ENCODE measurements around the gene TH. TPM values are rescaled to one million over a fixed set of nuclear protein-coding genes. Genes with fewer than 3 reads are reported as not detected.
A peak's percentile ranks its signal among the peaks of the same experiment; 100 is the strongest.

Gene TH
- total RNA-seq, 5 donors from 2014 or later (not counting 1 experiment from before 2014, with no cell fraction given) = not detected

DNA sequence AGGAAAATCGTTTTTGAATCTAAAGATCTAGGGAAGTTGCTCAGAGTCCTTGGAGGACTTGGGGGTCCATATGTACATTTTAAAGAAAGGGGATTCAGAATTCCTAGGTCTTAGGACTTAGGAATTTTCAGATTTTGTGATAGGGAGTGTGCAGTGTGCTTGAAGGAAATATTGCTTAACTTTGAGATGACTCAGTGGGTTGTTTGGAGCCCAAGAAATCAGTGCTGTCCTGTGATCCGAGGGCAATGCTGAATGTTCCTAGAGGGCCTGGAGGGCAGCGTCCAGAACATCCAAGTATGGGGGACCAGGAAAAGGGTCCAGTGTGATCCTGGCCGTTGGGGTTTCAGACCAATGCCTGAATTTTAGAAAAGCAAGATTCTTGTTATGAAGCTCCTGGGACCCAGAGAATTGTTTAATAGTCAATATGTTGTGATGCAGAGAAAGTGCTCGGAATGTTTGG lies 29.3 kb downstream of the TH start:
- peaks cover 43 to 64% of the 10 kb centered on the region in 2 donors for H3K27me3 Mint-ChIP-seq
- DNase-seq = no peak
- POLR2A ChIA-PET = no interaction called here

DNA sequence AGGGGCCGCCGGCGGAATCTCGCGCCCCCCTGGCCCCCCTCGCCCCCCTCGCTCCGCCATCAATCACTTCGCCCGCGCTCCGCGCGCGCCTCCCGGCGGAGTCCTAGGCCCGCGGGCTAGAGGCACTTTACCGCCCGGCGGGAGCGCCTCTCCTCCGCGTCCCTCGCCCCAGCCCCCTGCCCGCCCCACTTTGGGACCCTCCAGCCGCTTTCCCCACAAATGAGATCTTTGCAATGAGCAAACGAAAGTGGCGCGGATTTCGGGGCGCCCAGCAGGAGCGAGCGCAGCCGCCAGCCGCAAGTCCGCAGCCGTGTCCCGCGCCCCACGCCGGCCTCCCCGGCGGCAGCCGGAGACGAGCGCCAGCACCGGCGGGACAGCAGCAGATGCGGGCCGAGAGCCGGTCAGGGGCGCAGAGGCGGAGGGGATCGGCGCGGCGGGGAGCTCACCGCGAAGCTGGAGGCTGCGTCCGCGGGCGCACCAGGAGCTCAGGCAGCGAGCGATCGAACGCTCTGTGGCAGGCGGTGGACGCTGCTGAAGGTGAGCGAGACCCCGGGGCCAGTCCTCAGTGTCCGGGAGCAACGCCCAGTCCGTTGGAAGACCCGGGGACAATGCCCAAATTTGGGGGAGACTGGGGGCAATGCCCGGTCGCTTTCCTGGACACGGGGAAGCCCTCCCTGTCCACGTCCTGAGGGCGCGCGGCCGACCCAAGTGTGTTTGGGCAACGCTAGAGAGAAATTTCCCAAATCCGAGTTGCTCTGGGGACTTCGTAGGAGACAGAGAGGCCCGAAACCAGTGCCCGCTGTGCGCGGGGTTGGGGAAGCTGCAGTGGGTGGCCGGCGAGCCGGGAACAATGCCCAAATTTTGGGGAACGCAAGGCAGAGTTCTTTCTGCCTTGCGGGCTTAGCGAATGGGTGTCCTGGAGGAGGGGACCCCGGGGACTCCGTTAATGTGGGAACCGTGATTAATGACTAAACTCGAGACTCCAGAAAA lies 30.9 kb downstream of the TH start:
- Mint-ChIP-seq H3K4me1 (peaks cover 0 to 22% (median 10%) of the 10 kb centered on the region in 3 donors), H3K9me3 (no peaks in the 10 kb centered on the region), H3K27ac (no peak overlapping the region), H3K4me3 (peak overlapping the region in 1 of 3 donors; percentile 34), H3K27me3 (peaks cover 42 to 61% of the 10 kb centered on the region in 2 donors), H3K36me3 (no peaks in the 10 kb centered on the region)
- Histone ChIP-seq H3K36me3 (ENCODE audit: control insufficient read depth in 2 of 2, extremely low read depth in 1 of 2, insufficient read depth in 1 of 2, low read length in 1 of 2) (no peaks in the 10 kb centered on the region), H3K4me3 (ENCODE audit: control insufficient read depth in 1 of 2, extremely low read depth in 1 of 2, low read length in 1 of 2) (no peak overlapping the region), H3K27ac (ENCODE audit: low read length) (no peak overlapping the region), H3K9me3 (no peaks in the 10 kb centered on the region), H3K27me3 (replicated peaks in 1 of 2; ENCODE audit: control insufficient read depth in 2 of 2, extremely low read depth in 1 of 2, insufficient read depth in 2 of 2, low read length in 1 of 2) (peaks cover 6 to 79% of the 10 kb centered on the region in 2 experiments), H3K4me1 (ENCODE audit: control insufficient read depth in 1 of 2, extremely low read depth in 1 of 2, insufficient read depth in 2 of 2, low read length in 2 of 2) (peaks cover 3 to 28% of the 10 kb centered on the region in 2 experiments)
- ATAC-seq (replicated peaks in 1 of 4) = no peak
- 6% methylated on average over 87 of the region's 102 CpGs for WGBS (ENCODE audit: insufficient coverage)
- DNase-seq = no peak
- ChIA-PET POLR2A (no interaction called here), CTCF (interaction anchor here in 1 of 2 donors (0.9 to 1.3 kb wide), 2 partner anchors 11 to 232 kb away, joined by 4 to 5 read pairs; no protein-coding TSS in a partner anchor)

More for the DNA sequence above, 29.3 kb downstream of the TH start:
- no peaks in the 10 kb centered on the region for H3K36me3 Mint-ChIP-seq
- H3K4me1 Mint-ChIP-seq = peaks cover 0 to 22% (median 10%) of the 10 kb centered on the region in 3 donors
- peaks cover 6 to 79% of the 10 kb centered on the region in 2 experiments for H3K27me3 ChIP-seq (replicated peaks in 1 of 2; ENCODE audit: control insufficient read depth in 2 of 2, extremely low read depth in 1 of 2, insufficient read depth in 2 of 2, low read length in 1 of 2)
- CTCF ChIA-PET = interaction anchor here in 1 of 2 donors (1.3 kb wide), 1 partner anchor 9 kb away, joined by 4 read pairs; no protein-coding TSS in a partner anchor
- no peak overlapping the region for H3K27ac Mint-ChIP-seq
- H3K9me3 Mint-ChIP-seq = no peaks in the 10 kb centered on the region
- peaks cover 3 to 25% of the 10 kb centered on the region in 2 experiments for H3K4me1 ChIP-seq (ENCODE audit: control insufficient read depth in 1 of 2, extremely low read depth in 1 of 2, insufficient read depth in 2 of 2, low read length in 2 of 2)
- H3K4me3 ChIP-seq (ENCODE audit: control insufficient read depth in 1 of 2, extremely low read depth in 1 of 2, low read length in 1 of 2) = no peak overlapping the region
- no peak for ATAC-seq (replicated peaks in 1 of 4)
- no peak overlapping the region for H3K27ac ChIP-seq (ENCODE audit: low read length)
- H3K4me3 Mint-ChIP-seq = no peak overlapping the region
- WGBS (ENCODE audit: insufficient coverage) = 8% methylated on average over 5 of the region's 5 CpGs
- H3K36me3 ChIP-seq (ENCODE audit: control insufficient read depth in 2 of 2, extremely low read depth in 1 of 2, insufficient read depth in 1 of 2, low read length in 1 of 2) = no peaks in the 10 kb centered on the region
- H3K9me3 ChIP-seq = no peaks in the 10 kb centered on the region

DNA sequence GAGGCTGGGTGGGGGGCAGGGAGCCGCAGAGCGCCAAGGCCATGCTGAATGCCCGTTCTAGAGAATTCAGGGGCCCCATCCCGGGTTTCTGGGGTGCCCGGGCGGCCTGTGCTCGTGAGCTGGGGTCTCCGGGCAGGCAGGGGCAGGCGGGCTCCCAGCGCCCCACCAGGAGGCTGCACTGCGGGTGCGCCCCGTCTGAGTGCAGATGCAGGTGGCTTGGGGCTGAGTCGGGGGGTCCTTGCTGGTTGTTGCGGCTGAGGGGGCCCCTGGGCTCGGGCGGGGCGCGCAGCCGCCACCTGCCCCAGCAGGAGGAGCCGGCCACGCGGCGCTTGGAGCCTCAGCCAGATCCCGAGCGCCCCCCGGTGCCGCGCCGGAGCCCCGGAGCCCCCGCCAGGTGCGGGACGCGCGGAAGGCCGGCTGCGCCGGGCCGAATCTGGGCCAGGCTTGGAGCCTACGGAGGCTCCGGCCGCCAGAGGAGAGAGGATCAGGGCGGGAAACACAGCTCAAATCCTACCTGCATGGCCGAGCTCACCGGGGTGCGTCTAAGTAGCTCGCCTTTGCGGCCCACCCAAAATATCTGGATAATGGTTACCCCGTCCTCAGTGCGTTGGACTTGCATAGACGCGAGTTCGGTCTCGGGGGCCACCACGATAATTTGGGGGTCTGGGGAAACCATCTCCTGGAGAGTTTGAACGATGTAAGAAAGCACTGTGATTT lies 31.8 kb downstream of the TH start:
- H3K27me3 ChIP-seq (replicated peaks in 1 of 2; ENCODE audit: control insufficient read depth in 2 of 2, extremely low read depth in 1 of 2, insufficient read depth in 2 of 2, low read length in 1 of 2) = peaks cover 6 to 79% of the 10 kb centered on the region in 2 experiments
- 7% methylated on average over 50 of the region's 57 CpGs for WGBS (ENCODE audit: insufficient coverage)
- no peaks in the 10 kb centered on the region for H3K9me3 ChIP-seq
- DNase-seq (no peak), ATAC-seq (replicated peaks in 1 of 4) (no peak)
- H3K27ac ChIP-seq (ENCODE audit: low read length) = no peak overlapping the region
- CTCF ChIA-PET = interaction anchor here in 1 of 2 donors (0.5 kb wide), 1 partner anchor 307 kb away, joined by 8 read pairs; no protein-coding TSS in a partner anchor
- Mint-ChIP-seq H3K9me3 (no peaks in the 10 kb centered on the region), H3K4me3 (no peak overlapping the region), H3K27me3 (peaks cover 45 to 61% of the 10 kb centered on the region in 2 donors), H3K27ac (no peak overlapping the region), H3K4me1 (peaks cover 0 to 22% (median 10%) of the 10 kb centered on the region in 3 donors), H3K36me3 (no peaks in the 10 kb centered on the region)
- peaks cover 3 to 28% of the 10 kb centered on the region in 2 experiments for H3K4me1 ChIP-seq (ENCODE audit: control insufficient read depth in 1 of 2, extremely low read depth in 1 of 2, insufficient read depth in 2 of 2, low read length in 2 of 2)
- H3K36me3 ChIP-seq (ENCODE audit: control insufficient read depth in 2 of 2, extremely low read depth in 1 of 2, insufficient read depth in 1 of 2, low read length in 1 of 2) = no peaks in the 10 kb centered on the region
- POLR2A ChIA-PET = no interaction called here
- H3K4me3 ChIP-seq (ENCODE audit: control insufficient read depth in 1 of 2, extremely low read depth in 1 of 2, low read length in 1 of 2) = no peak overlapping the region

- H3K4me3 ChIP-seq (ENCODE audit: control insufficient read depth in 1 of 2, extremely low read depth in 1 of 2, low read length in 1 of 2) = no peak within 1 kb of the TSS
- Mint-ChIP-seq H3K4me1 (peaks cover 0 to 20% (median 10%) of the 10 kb centered on the region in 3 donors), H3K27ac (no peak within 1 kb of the TSS), H3K4me3 (peak within 1 kb of the TSS; percentile 69 to 76 (median 74)), H3K27me3 (peaks cover 44 to 63% of the 10 kb centered on the region in 2 donors), H3K9me3 (no peaks in the 10 kb centered on the region), H3K36me3 (no peaks in the 10 kb centered on the region)
- H3K27me3 ChIP-seq (replicated peaks in 1 of 2; ENCODE audit: control insufficient read depth in 2 of 2, extremely low read depth in 1 of 2, insufficient read depth in 2 of 2, low read length in 1 of 2) = peaks cover 6 to 79% of the 10 kb centered on the region in 2 experiments
- H3K27ac ChIP-seq (ENCODE audit: low read length) = no peak within 1 kb of the TSS
- WGBS (ENCODE audit: insufficient coverage) = 2% methylated on average over 40 of the region's 62 CpGs
- ChIA-PET CTCF (no interaction called here), POLR2A (no interaction called here)
- ATAC-seq (replicated peaks in 1 of 4) = peak; percentile 21 to 44 (median 30)
- no peaks in the 10 kb centered on the region for H3K9me3 ChIP-seq
- DNase-seq = peak in 1 of 35 experiments; percentile 26
- H3K4me1 ChIP-seq (ENCODE audit: control insufficient read depth in 1 of 2, extremely low read depth in 1 of 2, insufficient read depth in 2 of 2, low read length in 2 of 2) = peaks cover 0 to 24% of the 10 kb centered on the region in 2 experiments
- no peaks in the 10 kb centered on the region for H3K36me3 ChIP-seq (ENCODE audit: control insufficient read depth in 2 of 2, extremely low read depth in 1 of 2, insufficient read depth in 1 of 2, low read length in 1 of 2)
These were observed 32.5 kb downstream of the TH start, which contains the start of gene IGF2 for GRCh38 chr11:2139123-2139521. TSS of gene IGF2 (minus strand) at chr11:2139389. CDS start at chr11:2135523, 3,866 bp downstream.

DNA sequence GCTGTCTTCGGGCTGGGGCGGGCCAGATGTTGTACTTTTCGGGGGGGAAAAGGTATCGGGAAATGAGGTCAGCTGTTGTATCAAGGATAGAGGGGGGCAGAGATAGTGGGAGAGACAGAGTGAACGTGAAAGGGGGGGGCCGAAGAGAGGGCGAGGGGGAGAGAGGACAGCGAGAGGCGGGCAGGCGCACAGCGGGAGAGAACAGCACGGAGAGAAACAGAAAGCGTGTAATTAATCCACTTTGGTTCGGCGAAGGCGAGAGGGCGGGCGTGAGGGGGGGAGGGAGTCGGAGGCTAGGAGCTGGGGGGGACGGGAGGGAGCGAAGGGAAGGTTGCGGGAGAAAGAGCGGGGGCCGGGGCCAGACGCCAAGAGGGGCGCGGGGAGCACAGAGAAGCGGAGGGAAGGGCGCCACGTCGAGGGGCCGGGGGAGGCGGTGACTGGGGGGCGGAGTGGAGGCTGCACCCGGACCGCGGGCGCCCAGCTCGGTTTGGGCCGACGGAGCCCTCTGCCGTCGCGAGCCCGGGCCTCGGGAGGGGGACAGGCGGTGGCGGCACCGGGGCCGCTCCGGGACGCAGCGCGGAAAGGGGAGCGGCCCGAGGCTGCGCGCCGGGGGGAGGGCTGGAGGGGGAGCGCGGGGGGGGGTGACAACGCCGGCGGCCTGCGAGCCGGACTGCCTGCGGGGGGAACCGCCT lies 33.0 kb downstream of the TH start:
- H3K36me3 ChIP-seq (ENCODE audit: control insufficient read depth in 2 of 2, extremely low read depth in 1 of 2, insufficient read depth in 1 of 2, low read length in 1 of 2) = no peaks in the 10 kb centered on the region
- H3K27ac ChIP-seq (ENCODE audit: low read length) = no peak overlapping the region
- Mint-ChIP-seq H3K36me3 (no peaks in the 10 kb centered on the region), H3K4me1 (peaks cover 0 to 18% (median 8%) of the 10 kb centered on the region in 3 donors), H3K27me3 (peaks cover 44 to 64% of the 10 kb centered on the region in 2 donors), H3K4me3 (peak overlapping the region; percentile 69 to 76 (median 74)), H3K27ac (no peak overlapping the region), H3K9me3 (no peaks in the 10 kb centered on the region)
- 2% methylated on average over 59 of the region's 68 CpGs for WGBS (ENCODE audit: insufficient coverage)
- ChIA-PET CTCF (interaction anchor here in 1 of 2 donors (0.6 kb wide), 1 partner anchor 13 kb away, joined by 3 read pairs; no protein-coding TSS in a partner anchor), POLR2A (no interaction called here)
- peaks cover 0 to 22% of the 10 kb centered on the region in 2 experiments for H3K4me1 ChIP-seq (ENCODE audit: control insufficient read depth in 1 of 2, extremely low read depth in 1 of 2, insufficient read depth in 2 of 2, low read length in 2 of 2)
- DNase-seq = no peak
- H3K27me3 ChIP-seq (replicated peaks in 1 of 2; ENCODE audit: control insufficient read depth in 2 of 2, extremely low read depth in 1 of 2, insufficient read depth in 2 of 2, low read length in 1 of 2) = peaks cover 6 to 80% of the 10 kb centered on the region in 2 experiments
- H3K4me3 ChIP-seq (ENCODE audit: control insufficient read depth in 1 of 2, extremely low read depth in 1 of 2, low read length in 1 of 2) = no peak overlapping the region
- no peaks in the 10 kb centered on the region for H3K9me3 ChIP-seq
- ATAC-seq (replicated peaks in 1 of 4) = peak; percentile 30 to 47 (median 38)

Data from T-cell (primary cell).